Ureter (tissue), 1 donor: ENCODE results near the gene GOLGA6L7. TPM values are rescaled to one million over a fixed set of nuclear protein-coding genes. Genes with fewer than 3 reads are reported as not detected.
"Not testable (repeated sequence)": the region's sequence is repeated elsewhere in the genome, so short reads cannot be mapped to it uniquely, and the experiment has no call there.

Experiments
- DNase-seq: peaks from one replicate; pipeline ENCODE4 v3.0.0-alpha.2; 2020; ENCODE audit warnings: low spot score
- total RNA-seq: library from RNA; stranded (reverse); gene quantifications from one replicate; pipeline ENCODE4 v1.2.4, GENCODE V29; 2023
- donor health status: DM: yes; HTN: yes; CAD: no.

GOLGA6L7 gene
- total RNA-seq: not detected

DNA sequence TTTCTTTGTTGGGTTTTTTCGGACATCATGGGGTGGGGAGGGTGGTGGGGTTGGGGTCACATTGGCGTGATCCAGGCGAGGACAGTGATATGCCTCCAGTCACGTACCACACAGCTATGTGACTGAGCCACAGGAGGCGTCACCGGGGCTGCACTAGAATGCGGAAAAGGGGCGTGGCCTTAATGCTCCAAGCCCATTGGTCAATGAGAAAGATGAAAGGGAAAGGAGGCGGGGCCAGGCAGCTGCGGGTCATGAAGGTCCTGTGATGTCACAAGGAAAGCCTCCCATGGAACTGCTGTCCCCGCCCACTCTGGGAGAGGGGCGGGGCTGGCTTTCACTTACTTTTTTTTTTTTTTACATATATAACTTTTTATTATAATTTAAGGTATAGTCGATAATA is at the start of gene GOLGA6L7:
TSS of gene GOLGA6L7 (minus strand) at position 124 of the 400 bp plus-strand sequence. CDS start at position 29, 95 bp downstream.
- DNase-seq: not testable (repeated sequence)

DNA sequence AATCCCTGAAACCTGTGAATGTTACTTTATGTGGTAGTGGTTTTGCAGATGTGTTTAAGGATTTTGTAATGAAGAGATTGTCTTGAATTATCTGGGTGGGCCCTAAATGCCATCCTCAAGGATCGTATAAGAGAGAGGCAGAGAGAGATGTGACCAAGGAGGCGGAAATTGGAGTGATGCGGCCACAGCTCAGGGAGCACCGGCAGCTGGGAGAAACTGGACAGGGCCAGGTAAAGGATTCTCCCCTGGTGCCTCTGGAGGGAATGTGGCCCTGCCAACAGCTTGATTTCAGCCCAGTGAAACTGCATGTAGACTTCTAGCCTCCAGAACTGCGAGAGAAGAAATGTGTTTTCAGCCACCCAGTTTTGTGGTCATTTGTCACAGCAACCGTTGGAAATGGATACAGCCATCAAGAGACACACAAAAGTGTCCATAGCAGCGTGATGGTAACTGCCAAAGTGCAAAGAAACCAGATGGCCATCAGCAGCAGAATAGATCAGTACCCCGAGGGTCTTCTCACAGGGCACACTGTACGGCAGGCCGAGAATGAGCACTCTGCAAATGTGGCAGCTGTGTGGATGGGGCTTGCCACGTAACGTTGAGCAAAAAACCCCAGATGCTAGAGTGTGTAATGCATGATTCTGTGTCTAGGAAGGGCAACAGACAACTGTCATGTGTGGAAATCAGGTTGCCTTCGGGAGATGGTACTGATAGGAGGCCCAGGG is 49.6 kb upstream of the GOLGA6L7 start:
- DNase-seq: no peak

DNA sequence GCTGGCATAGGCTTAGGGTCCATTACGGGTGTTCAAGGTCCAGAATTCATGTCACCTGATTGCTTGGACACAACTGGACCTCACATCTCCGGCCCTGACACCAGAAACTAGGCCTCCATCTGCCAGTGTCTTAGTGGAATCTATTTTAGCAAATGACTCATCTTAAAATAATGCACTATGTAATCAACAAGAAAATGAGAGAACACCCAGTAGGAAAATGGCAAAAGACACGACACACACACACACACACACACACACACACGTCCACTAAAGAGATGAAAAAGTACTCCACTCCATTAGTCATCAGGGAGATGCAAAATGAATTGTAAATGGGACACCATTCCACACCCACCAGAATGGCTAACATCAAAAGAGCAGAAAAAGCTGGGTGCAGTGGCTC is 48.5 kb upstream of the GOLGA6L7 start:
- no peak for DNase-seq

DNA sequence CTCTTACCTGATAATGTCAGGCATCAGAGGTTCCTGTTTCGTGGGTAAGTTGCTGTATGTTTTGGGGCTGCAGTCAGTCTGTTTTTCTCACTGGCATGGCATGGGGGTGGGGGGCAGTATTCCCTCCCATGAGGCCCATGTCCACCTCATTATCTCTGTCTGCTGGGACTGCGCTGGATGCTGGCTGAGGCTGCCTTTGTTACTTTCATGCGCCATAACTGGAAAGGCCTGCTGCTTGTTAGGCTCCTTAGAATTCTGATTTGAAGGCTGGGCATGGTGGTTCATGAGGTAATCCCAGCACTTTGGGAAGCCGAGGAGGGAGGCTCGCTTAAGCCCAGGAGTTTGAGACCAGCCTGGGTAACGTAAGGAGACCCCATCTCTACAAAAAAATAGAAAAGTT is 47.1 kb upstream of the GOLGA6L7 start:
- DNase-seq: no peak

DNA sequence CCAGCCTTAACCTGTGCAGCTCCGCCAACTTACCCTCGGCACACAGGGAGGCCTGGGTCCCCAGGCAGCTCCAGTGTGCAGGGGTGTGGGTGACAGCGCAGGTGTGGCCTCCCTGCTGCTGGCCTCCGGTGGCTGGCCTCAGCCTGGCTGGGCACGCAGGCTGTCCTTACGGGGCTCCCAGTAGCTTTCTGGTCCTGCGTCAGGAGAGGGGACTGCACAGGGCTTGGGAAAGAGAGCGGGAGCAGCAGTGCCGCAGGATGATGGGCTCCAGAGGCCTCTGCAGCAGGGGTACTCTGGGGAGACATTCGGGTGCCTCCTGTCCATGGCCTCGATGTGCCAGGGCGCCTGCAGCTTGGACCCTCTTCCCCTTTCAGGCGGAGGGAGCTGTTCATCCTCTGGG is 46.7 kb upstream of the GOLGA6L7 start:
- no peak for DNase-seq

DNA sequence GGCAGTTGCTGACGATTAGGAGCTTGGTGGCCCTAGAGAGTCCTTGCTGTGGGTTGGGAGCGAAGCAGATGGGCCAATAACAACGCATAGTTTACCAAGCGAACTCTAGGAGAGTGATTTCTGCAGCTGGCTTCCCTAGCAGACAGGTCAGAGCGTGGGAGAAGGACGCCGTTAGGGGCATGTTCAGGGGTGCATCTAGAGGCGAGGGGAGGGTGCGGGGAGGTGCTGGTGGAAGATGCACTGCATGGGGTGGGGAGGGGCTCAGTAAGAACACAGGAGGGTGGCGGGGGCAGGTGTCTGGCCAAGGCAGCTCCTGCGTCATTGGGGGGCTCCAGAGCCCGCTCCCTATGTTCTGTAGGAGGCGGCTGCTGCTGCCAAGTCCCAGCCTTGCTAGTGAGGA is 46.2 kb upstream of the GOLGA6L7 start:
- no peak for DNase-seq

DNA sequence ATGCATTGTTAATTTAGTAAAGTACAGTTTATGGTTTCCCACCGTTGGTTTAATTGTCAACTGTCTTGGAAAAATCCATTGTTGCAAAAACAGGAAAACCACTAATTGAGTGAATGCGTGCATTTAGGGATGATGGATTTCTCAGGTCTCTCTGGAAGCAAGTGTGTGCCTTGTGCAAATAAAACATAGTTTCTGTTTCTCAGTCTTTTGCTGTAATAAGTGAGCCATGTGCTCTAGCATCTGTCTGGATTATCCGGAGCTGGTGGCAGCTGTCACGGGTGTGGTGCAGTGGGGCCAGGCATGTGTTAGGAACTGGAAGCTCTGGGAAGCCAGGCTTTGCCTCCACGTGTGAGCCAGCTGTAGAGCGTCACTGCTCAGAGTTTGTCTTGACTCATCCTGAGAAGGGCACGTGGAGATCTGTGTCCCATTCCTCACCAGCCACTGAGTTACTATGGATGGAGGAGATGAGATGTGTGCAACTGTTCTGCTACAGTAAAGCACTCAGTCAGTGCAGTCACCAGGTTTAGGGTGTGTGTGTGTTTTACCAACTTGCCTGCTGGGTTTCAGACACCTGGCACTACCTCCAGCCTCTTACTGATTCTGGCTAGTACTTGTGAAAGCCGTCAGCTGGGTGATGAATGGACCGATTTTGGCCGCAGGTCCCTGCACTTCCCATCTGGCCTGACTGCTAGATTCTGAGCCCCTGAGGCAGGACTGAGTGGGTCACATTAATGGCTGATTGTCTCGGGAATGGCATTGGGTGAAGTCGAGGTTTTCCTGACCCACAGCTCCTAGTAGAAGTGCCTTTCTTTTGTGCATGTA is 44.6 kb upstream of the GOLGA6L7 start:
- no peak for DNase-seq

DNA sequence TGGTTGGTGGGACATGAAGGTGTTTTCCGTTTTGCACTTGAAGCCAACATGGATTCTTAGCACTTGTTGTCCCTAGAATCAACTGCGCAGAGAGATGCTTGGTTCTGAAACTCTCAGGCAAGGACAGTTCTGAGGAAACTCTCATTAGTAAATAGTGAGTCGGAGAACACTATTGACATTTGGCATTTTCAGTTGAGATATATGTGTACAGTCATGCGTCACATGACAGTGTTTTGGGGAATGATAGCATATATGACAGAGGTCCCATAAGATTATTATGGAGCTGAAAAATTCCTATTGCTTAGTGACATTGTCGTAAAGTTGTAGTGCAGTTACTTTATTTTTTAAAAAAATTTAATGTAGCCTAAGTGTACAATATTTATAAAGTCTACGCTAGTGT is 43.1 kb upstream of the GOLGA6L7 start:
- no peak for DNase-seq

GRCh38 chr15:28890711-28891495 is 42.5 kb upstream of the GOLGA6L7 start:
- DNase-seq: no peak

GRCh38 chr15:28890291-28890690 is 41.8 kb upstream of the GOLGA6L7 start:
- not testable (repeated sequence) for DNase-seq

DNA sequence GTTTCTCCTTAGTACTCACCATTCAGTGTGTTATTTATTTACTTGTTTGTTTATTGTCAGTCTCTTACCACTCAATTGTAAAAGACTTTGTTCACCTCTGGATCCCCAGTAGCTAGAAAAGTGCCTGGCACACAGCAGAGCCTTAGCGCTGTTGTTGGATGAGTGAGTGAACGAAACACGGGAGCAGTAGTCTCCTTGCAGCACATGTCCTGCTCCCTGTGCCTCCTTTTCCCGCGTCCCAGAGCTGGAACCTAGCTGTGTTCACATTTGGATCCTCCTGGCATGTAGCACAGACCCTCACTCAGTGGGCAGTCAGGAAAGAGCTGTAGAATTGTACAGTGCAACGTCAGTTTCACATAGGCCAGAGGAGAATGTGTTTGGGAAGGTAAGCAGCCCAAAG is 41.4 kb upstream of the GOLGA6L7 start:
- DNase-seq: not testable (repeated sequence)

DNA sequence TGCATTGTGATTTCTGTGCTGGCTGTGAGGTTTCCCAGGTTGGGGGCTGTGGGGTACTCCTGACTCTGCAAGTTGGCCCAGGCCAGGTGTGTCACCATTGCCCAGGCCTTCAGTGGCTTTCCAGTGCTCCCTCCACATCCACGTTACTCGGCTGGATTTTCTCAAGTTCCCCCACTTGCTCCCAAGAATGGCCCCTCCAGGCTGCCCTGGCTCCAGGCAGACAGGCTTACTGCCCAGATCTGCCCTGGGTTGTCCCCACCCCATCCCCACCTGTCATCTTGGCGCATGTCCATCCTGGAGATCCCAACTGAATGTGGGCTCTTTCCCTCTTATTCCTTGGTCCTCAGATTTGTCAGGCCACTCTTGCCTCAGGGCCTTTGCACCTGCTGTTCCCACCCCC is 40.9 kb upstream of the GOLGA6L7 start:
- no peak for DNase-seq

GRCh38 chr15:28888900-28889299 is 40.5 kb upstream of the GOLGA6L7 start:
- no peak for DNase-seq

- DNase-seq: no peak
These were observed 40.0 kb upstream of the GOLGA6L7 start for GRCh38 chr15:28888302-28888894.

- DNase-seq: no peak
These were observed 39.1 kb upstream of the GOLGA6L7 start for GRCh38 chr15:28887339-28888174.

DNA sequence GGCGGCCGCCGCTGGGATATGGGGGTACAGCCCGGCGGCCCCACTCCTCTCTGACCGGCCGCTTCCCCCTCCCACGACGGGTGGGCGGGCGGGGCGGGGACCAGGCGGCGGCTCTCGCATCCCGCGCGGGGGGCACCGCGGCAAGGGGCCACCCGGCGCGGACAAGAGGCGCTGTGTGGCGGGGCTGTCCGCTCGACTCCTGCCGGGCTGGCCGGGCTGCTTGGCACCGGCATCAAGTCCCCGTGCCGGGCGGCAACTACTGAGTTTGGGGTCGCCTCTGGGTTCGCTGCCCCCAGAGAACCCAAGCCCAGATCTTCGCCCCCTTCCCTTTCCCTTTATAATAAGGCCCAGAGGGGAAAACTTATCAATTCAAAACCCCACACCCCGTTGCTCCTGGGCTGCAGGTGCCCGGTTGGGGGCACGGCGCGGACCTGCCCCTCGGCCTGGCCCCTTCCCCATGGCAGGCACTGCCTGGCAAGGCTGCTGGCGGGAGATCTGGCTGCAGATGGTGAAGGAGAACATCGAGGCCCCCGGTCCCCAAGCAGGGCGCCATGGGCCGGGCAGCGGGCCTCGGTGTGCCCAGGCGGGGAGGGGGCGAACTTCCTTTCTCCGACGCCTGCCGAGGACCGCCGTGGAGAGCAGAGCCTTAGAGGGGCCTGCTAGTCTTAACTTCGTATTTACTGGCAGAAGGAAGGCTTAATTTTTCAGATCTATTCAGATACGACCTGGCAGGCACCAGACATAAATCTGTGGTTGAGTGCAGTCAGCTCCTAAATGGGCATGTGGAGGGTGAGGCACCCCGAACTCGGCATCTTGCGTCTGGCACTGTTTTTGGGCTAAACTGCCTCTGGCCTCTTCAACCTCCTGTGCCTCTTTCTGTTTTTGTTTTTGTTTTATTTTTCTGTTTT is 38.2 kb upstream of the GOLGA6L7 start:
- DNase-seq: no peak

DNA sequence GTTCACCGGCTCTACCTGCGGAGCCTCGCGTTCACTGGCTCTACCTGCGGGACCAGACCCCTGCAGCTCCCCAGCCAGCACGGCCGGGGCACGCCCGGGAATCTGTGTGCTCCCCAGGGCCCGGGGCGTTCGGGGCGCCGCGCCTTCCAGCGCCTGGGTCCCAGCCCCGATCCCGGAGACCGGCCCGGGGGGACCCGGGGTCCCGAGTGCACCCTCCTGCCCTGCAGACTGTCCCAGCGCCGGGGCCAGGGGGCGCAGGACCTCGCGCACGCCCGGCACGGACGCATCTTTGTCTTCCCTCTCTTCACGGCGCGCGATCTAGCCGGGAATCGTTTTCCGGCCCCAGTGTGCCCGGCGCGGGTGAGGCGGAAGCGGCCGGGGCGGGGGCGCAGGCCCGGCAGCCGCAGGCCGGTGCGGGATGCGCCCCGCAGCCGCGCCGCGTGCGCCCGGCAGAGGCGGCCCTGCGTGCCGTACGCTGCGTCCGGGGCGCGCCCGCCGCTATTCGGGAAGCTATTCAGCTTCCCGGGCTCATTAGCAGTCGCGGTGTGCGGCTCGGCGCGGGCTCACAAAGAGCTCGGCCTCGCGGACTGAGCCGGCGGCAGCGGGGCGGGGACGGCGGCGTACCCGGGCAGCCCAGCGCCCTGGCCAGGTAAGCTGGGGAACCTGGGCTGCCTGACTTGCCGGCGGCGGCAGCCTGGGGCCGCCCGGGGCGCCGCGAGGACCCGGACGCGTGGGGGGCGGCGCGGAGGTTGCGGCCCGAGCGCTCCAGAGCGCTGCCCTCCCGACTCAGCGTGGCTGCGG is 37.4 kb upstream of the GOLGA6L7 start, which contains the start of gene APBA2:
TSS of gene APBA2 (plus strand) at position 345 of the 801 bp plus-strand sequence. CDS start 167,911 bp downstream, outside the sequence.
- DNase-seq: no peak

GRCh38 chr15:28885128-28885629 is 36.7 kb upstream of the GOLGA6L7 start:
- no peak for DNase-seq
